Adrenal gland (tissue), 12 donors: ENCODE results near the gene CSAD. TPM values are rescaled to one million over a fixed set of nuclear protein-coding genes. Genes with fewer than 3 reads are reported as not detected.

Experiments used
- DNase-seq, 7 donors: peaks; one replicate each; pipeline ENCODE4 v3.0.0-alpha.2; 2019 to 2020
- H3K27ac ChIP-seq, 5 donors: fragments of 200-600 bp; sonication (generic) in 4 of 5; 1 replicate in 3 of 5; 2 replicates in 2 of 5; pipeline versions ENCODE4 v1.5.1 to v1.8.0; 2016 to 2020; ENCODE audit warnings: mild to moderate bottlenecking in 1 of 5
- H3K27me3 ChIP-seq: fragments of 200-600 bp; 2 replicates; pipeline ENCODE4 v1.8.0; 2021
- H3K36me3 ChIP-seq, 2 donors: fragments of 200-600 bp; replicated peaks in 1 of 2; 1 replicate in 1 of 2; 2 replicates in 1 of 2; pipeline versions ENCODE4 v1.5.1 to v1.8.0; 2018 to 2022
- H3K4me1 ChIP-seq, 2 donors: fragments of 200-600 bp; replicated peaks in 1 of 2; 1 replicate in 1 of 2; 2 replicates in 1 of 2; pipeline versions ENCODE4 v1.5.1 to v1.8.0; 2018 to 2021
- H3K4me3 ChIP-seq, 4 donors: fragments of 200-600 bp; sonication (generic) in 3 of 4; one replicate each; pipeline ENCODE4 v1.5.1; 2016 to 2018
- H3K9me3 ChIP-seq, 3 donors: fragments of 200-600 bp; sonication (generic) in 1 of 3; replicated peaks in 1 of 3; 1 replicate in 2 of 3; 2 replicates in 1 of 3; pipeline versions ENCODE4 v1.5.1 to v1.8.0; 2016 to 2021
- POLR2A ChIP-seq, 2 donors: fragments of 450-650 bp; IDR thresholded peaks; one replicate each; pipeline ENCODE4 v1.6.1; 2017; ENCODE audit warnings: antibody characterized with exemption in 2 of 2, mild to moderate bottlenecking in 2 of 2, moderate library complexity in 1 of 2
- WGBS, 4 donors: extraction: QIAGEN DNeasy Blood & Tissue Kit in 2 of 4; methylation state at CpG; one replicate each; pipeline versions ENCODE4 v1.1.5 to v1.1.7; 2013 to 2017; 5-methylcytosine and 5-hydroxymethylcytosine counted together
- intact Hi-C, 2 donors: fragments of 100-400 bp; cut with DNase I; formaldehyde crosslinking; loops; one replicate each; pipeline versions ENCODE4 v1.14.1 to v1.15.0; 2022 to 2023
- polyA plus RNA-seq, 3 donors: library from polyadenylated mRNA; stranded (reverse); fragments of 200-250 nt in 2 of 3; fragments of 350-450 nt in 1 of 3; fragmentation: Illumina TruSeq in 1 of 3; extraction: RNeasy Lipid Tissue Mini Kit (QIAGEN cat#74804) in 1 of 3; gene quantifications; one replicate each; pipeline ENCODE4 v1.2.3, GENCODE V29; 2013 to 2014
- total RNA-seq, 9 donors: library from RNA; depleted of rRNA in 4 of 9; stranded (reverse); fragments of >200 nt in 4 of 9; fragments of 120-200 nt in 1 of 9; fragmentation: NEBNext Ultra II Directional in 1 of 9; extraction: Animal tissue kit (Norgen Biotek cat#: 25700) in 1 of 9; gene quantifications; one replicate each; pipeline versions ENCODE4 v1.1.0 to v1.2.4, GENCODE V29; 2013 to 2023
- TF ChIP-seq, protein P1 (sequence below), 6 experiments: fragments of 450-650 bp in 4 of 6; fragments of 200-600 bp in 2 of 6; sonication (generic) in 1 of 6; IDR thresholded peaks; 1 replicate in 5 of 6; 2 replicates in 1 of 6; pipeline versions ENCODE4 v1.5.1 to v1.8.0; 2016 to 2021; ENCODE audit warnings: antibody characterized with exemption in 6 of 6, mild to moderate bottlenecking in 2 of 6, moderate library complexity in 1 of 6
- donor health status: healthy with polysubstance abuse.
- donor health status: Bipolar disorder and iron deficiency.
- donor health status: DM: yes; HTN: yes; CAD: no.
- donor health status: DM: no; HTN: no; CAD: no.
- donor health status: DM: no; HTN: no; CAD: no.
- donor health status: DM: yes; HTN: yes; CAD: no.

Gene CSAD
- total and polyA plus RNA-seq, 12 donors = 2.3 to 140 (median 20.6) TPM

DNA sequence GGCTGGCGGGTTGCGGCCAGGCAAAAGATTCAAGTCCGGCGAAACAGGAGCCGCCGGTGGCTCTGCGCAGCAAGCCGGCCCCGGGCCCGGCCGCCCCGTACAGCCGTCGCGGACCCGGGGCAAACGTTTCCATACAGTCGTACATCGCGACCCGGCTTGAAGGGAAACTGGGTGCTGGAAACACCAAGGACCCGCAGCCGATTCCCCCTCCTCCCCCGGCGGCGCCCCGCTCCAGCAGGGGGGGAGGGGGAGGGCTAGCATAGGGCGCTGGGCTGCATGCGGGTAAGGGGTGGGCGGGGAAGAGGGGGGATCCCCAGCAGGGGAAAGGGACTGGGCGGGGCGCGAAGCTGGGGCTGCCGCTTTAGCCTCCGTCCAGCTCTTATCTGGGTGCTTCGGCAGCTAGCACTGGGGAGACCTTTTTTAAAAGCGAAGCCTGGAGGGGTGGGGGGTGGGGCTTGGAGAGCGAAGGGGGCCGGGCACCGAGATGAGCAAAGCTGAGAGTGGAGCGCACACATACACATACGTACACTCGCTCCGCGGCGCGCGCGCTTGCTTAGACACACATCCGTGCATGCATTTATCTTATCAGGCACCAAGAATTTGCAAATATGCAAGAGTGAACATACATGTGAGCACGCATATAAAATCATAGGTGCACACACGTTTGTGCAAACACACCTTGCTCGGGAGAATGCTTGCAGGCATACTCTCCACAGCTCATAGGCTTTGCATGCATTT, 39.4 kb upstream of the CSAD start:
- Histone ChIP-seq H3K36me3 (no peaks in the 10 kb centered on the region), H3K9me3 (no peaks in the 10 kb centered on the region), H3K4me3 (peak overlapping the region; percentile 22 to 91 (median 69)), H3K27me3 (no peaks in the 10 kb centered on the region), H3K27ac (peak overlapping the region; percentile 41 to 99 (median 97)), H3K4me1 (peaks cover 34 to 58% of the 10 kb centered on the region in 2 donors)
- 0 to 1% (median 1%) methylated on average over 19 to 51 of the region's 53 CpGs for WGBS, 4 donors
- intact Hi-C loops = loop anchor here in 1 of 2 donors (10.0 kb wide), 2 partner anchors 65 to 205 kb away; partner anchors contain the start of gene AMHR2
- TF ChIP-seq, protein P1, sequence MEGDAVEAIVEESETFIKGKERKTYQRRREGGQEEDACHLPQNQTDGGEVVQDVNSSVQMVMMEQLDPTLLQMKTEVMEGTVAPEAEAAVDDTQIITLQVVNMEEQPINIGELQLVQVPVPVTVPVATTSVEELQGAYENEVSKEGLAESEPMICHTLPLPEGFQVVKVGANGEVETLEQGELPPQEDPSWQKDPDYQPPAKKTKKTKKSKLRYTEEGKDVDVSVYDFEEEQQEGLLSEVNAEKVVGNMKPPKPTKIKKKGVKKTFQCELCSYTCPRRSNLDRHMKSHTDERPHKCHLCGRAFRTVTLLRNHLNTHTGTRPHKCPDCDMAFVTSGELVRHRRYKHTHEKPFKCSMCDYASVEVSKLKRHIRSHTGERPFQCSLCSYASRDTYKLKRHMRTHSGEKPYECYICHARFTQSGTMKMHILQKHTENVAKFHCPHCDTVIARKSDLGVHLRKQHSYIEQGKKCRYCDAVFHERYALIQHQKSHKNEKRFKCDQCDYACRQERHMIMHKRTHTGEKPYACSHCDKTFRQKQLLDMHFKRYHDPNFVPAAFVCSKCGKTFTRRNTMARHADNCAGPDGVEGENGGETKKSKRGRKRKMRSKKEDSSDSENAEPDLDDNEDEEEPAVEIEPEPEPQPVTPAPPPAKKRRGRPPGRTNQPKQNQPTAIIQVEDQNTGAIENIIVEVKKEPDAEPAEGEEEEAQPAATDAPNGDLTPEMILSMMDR (IDR thresholded peaks at IDR 0.05) = no peak
- TF ChIP-seq POLR2A (IDR thresholded peaks at IDR 0.05) = peak in 1 of 2 donors; percentile 14
- DNase-seq = peak in 6 of 7 donors; percentile 58 to 85 (median 76)

- no peak for TF ChIP-seq POLR2A (IDR thresholded peaks at IDR 0.05)
- TF ChIP-seq, protein P1 (IDR thresholded peaks at IDR 0.05) = no peak
- DNase-seq = no peak
- 4 to 19% (median 11%) methylated on average over 25 to 27 of the region's 27 CpGs for WGBS, 4 donors
- intact Hi-C loops = loop anchor here in 1 of 2 donors (10.0 kb wide), 2 partner anchors 65 to 205 kb away; partner anchors contain the start of gene AMHR2
- no peaks in the 10 kb centered on the region for H3K27me3 ChIP-seq
- H3K36me3 ChIP-seq = peaks cover 0 to under 1% of the 10 kb centered on the region in 2 donors
- H3K4me1 ChIP-seq = peaks cover 34 to 52% of the 10 kb centered on the region in 2 donors
- no peaks in the 10 kb centered on the region for H3K9me3 ChIP-seq
- H3K4me3 ChIP-seq = peak overlapping the region; percentile 22 to 91 (median 69)
- H3K27ac ChIP-seq = peak overlapping the region in 4 of 5 donors; percentile 59 to 99 (median 82)
These were observed 38.7 kb upstream of the CSAD start for GRCh38 chr12:53219292-53219955.

DNA sequence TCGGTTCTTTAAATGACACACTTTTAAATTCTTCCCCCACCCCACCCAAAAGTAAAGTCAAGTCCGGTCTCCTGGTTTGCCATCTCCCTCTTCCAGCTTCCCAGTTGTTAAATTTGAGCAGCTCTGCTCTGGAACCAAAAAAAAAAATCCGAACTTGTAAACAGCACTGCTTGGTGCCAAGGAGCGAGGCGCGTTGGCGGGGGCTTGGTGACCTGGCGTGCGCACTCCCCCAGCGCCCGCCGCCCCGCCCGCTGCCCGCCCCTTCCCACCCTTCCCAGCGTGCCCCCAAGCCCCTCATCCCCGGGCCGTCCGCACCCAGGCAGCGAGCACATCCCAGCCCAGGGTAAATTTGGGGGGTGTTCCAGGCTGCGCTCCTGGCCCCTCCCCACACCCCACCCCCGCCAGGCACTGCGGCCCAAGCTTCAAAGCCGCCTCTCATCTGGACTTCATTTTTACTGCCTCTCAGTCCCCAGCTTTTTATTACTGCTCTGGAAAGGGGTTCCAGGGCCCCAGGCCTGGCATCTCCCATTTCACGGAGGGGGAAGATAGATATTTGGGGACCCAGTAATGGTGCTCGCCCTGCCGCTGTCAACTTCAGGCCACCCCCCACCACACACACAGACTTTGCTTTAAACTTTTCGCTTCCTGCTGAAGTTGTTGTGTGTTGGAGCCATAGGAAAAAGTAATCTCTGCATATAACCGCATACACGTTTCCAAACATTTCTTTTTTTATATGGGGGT, 38.0 kb upstream of the CSAD start:
- peaks cover 34 to 51% of the 10 kb centered on the region in 2 donors for H3K4me1 ChIP-seq
- no peak for DNase-seq
- WGBS, 4 donors = 54 to 66% (median 58%) methylated on average over 28 to 30 of the region's 30 CpGs
- H3K27me3 ChIP-seq = no peaks in the 10 kb centered on the region
- H3K9me3 ChIP-seq = no peaks in the 10 kb centered on the region
- TF ChIP-seq, protein P1 (IDR thresholded peaks at IDR 0.05) = no peak
- no peak for TF ChIP-seq POLR2A (IDR thresholded peaks at IDR 0.05)
- peak overlapping the region in 3 of 5 donors; percentile 59 to 99 (median 97) for H3K27ac ChIP-seq
- intact Hi-C loops = loop anchor here in 1 of 2 donors (10.0 kb wide), 2 partner anchors 66 to 206 kb away; partner anchors contain the start of gene AMHR2
- H3K36me3 ChIP-seq = peaks cover 0 to 7% of the 10 kb centered on the region in 2 donors
- H3K4me3 ChIP-seq = peak overlapping the region in 2 of 4 donors; percentile 65 to 91
